T47D (cell line): ENCODE results near the gene MYO18B.
"Not testable (repeated sequence)": the region's sequence is repeated elsewhere in the genome, so short reads cannot be mapped to it uniquely, and the experiment has no call there.

Source experiments
- DNase-seq, 2 experiments: peaks; one replicate each; pipeline versions ENCODE4 v3.0.0 to v3.0.0-alpha.2; 2011 to 2012; ENCODE audit warnings: low read depth in 1 of 2, low spot score in 1 of 2
- JUND ChIP-seq: IDR thresholded peaks from 2 replicates; pipeline ENCODE4 v1.6.1; 2012; ENCODE audit warnings: low read depth
- in situ Hi-C: cut with HindIII; loops from 2 replicates; pipeline ENCODE4 v1.10.0; 2016; ENCODE audit warnings: low sequenced_read_pairs, low pct_unique_long_range_greater_than_20kb

Gene MYO18B

DNA sequence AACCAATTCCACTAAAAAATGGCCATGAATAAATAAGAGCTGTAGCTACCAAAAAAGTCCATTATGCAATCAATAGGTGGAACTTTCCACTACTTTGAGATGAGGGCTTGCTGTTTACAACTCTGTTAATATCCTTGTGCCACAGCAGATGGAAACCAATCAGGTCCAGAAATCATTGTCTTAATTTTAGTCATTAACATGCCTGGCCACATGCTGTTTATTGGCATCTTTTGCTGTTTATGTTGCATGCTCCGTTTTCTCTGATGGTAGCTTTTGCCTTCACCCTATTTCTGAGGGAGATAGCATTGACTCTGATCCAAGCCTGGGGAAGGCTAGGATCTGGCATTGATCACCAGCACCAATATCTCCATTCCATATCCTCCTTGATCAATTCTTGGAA, 234.4 kb downstream of the MYO18B start:
- in situ Hi-C loops: no loop called here
- TF ChIP-seq JUND: no peak
- no peak for DNase-seq

DNA sequence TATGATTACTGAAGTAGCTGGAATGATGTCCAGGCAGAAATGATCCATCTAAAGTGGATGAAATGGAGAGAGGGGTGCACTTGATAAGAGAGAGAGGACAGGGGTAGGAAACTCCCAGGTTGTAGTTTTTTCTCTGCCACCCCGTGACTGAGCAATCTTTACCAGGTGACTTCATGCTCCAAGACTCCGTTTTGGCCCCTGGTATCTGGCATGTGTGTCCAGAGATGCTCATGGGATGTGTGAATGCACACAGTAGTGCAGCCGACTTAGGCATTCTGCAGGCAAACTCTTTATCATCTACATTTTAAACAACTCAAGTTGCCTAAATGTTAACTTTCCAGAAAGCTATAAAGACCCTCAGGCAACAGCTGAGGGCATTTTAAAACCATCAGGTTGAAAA, 238.0 kb downstream of the MYO18B start:
- TF ChIP-seq JUND: no peak
- in situ Hi-C loops: no loop called here
- DNase-seq: no peak

DNA sequence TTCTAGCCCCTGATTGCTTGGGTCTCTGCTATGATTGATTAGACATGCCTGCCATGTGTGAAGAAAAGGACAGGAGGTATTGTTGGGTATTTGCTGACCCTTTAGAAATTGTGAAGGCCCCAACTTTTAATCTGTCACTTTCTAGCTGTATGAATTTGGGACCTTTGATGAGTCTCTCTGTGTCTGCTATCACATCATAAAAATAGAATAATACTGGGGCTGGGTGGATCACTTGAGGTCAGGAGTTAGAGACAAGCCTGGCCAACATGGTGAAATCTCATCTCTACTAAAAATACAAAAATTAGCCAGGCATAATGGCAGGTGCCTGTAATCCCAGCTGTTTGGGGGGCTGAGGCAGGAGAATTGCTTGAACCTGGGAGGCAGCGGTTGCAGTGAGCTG, 242.9 kb downstream of the MYO18B start:
- in situ Hi-C loops, DNase-seq: not testable (repeated sequence)

DNA sequence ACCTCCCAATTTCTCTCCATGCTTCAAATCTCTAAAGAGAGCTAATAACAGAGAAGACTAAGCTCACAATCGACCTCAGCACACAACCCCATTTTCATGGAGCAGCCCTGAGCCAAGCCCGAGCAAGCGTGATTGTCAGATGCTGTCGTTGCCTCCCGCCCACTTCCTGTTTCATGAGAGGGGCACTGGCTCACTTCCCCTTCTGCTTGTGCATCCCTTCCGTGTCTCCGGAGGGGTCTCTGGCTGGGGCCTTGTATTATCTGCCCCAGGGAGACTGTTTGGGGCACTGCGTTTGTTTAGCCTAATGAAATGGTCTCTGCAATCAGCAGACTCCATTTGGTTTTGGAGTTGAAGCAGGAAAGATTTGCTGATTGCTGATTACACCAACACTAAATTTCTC, 246.0 kb downstream of the MYO18B start:
- DNase-seq: no peak
- in situ Hi-C loops: no loop called here
- TF ChIP-seq JUND: no peak

DNA sequence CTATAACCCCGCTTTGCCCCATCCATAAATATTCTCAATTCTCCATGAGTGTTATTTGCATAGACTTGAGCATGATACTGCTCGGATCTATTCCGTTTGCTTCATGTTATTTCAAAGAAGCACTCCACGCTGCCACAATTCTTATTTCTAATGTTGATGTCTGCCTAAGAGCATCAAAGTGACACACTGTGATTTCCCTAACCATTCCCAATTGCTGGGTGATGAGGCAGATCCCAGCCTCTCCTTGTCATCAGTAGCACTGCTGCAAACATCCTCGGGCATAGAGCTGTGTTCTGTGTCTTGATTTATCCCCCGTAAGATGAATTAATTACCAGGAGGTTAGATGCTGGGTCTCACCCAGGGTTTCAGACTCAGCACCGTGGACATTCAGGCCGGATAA, 249.0 kb downstream of the MYO18B start:
- in situ Hi-C loops: no loop called here
- DNase-seq: no peak
- TF ChIP-seq JUND: no peak

DNA sequence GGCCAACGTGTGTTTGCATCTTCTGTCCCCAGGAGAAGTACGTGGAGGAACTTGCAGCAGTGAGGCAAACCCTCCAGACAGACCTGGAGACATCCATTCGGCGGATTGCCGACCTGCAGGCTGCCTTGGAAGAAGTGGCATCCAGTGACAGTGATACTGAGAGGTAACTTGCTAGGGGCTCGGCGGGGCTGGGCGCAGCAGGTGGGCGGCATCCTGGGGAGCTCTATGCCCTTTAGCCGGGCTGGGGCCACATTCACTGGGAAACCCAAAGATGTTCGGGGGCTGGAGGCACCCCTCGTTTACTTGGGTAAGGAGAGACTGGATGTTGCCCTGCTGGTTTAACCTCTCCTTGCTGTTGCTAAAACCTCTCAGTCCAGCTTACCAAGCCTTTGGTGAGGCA, 250.3 kb downstream of the MYO18B start:
- no peak for DNase-seq
- in situ Hi-C loops: no loop called here
- TF ChIP-seq JUND: no peak

DNA sequence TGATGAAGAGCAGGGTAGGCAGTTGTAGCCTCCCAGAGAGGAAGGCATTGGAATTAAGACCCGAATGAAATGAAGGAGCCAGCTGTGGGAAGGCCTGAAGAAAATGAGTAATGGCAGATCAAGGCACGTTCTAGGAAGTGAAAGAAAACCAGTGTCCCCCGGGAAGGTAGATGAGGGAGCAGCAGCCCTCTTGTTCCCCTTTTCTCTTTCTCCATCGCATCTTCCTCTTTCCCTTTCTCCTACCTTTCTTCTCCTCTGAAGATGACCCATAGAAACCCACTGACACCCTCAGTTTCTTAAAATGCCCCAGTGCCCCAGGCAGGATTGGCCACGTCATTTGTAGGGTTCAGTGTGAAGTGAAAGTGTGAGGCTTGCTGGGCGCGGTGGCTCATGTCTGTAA, 254.7 kb downstream of the MYO18B start:
- TF ChIP-seq JUND: no peak
- DNase-seq: no peak
- in situ Hi-C loops: no loop called here

DNA sequence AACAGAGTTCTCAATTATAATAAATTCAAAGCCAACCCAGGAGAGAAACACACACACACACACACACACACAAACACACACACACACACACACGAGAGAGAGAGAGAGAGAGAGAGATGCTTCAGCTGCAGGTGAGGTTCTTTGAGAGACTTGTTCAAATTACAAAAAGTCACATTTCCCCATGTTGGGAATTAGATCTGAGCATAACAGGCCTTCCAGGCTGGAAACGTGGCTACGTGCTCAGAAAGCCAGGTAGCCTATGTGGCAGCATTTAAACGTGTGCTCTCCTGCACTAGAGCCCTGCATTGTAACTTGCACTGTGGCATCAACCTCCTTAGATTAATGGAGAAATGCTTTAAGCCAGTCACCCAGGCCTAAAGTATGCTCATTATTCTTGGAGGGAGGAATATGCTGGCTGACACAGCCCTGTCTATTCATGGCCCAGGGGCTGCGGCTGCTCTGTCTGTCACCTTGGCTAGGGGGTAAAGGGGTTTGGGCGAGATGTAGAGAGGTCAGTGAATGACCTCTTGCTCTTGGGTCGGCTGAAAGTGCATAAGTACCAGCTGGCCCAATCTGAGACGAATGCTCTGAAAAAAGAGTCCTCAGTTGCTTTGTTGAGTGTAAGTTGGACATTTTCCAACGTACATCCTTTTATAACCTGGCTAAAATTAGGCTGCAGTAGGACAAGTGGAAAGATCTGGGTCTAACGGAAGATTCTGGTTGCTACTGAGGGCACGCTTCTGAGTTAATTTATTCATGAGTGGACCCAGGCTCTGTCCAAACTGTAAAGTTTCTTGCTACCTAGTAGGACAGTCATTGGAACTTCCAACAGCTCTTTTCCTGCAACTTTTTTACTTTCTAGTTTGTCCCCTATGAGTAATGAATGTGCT, 256.1 kb downstream of the MYO18B start:
- no peak for DNase-seq
- no peak for TF ChIP-seq JUND
- in situ Hi-C loops: no loop called here

DNA sequence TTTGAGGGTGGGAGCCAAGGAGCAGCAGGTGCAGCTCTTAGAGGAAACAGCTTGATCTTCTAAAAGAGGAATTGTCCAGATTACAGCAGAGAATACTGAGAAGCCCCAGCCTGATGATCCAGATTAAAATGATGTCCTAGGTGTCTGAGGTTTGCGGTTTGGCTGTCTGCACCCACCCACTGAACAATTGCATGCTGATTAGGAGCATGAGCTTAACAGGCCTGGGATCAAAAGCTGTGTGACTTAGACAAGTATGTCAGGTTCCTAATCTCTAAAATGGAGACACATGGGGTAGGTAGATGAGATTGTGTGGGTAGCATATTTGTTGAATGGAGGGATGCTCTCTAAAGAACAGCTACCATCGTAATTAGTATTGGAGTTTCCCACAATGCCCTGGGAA, 260.5 kb downstream of the MYO18B start:
- DNase-seq: no peak
- no peak for TF ChIP-seq JUND
- in situ Hi-C loops: no loop called here

DNA sequence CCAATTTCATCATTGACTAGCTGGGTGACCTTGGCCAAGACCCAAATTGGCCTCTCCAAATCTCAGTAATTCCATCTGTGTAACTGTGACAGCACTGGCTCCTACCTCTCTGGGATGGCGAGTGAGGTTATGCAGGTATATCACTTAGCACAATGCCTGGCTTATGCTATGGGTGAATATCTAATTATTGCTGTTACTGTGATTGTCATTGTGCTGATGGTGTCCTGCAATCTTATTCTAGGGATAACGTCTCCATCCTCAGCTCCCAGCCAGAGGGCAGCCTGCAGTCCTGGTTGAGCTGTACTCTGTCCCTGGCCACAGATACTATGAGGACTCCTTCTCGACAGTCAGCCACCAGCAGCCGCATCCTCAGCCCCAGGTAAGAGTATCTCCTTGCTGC, 262.5 kb downstream of the MYO18B start:
- no peak for DNase-seq
- no peak for TF ChIP-seq JUND
- in situ Hi-C loops: no loop called here

DNA sequence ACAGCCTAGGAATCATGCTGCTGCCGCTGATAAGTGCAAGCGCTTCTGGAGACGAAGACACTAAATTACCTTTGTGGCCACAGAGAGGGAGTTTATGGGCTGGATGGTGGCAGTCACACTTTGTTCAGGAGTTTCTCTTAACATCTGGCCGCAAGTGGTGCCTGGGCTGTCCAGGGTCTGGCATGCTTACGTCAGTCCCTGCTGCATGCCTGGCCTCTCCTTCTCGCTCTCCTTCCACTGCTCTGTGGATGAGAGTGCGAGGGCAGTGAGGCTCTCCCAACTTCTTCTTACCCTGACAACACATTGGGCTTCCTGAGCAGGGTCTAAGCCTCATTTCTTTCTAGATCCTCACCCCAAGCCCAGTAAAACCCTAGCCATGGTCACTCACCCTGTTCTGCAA, 266.6 kb downstream of the MYO18B start:
- TF ChIP-seq JUND: no peak
- DNase-seq: no peak
- in situ Hi-C loops: no loop called here

DNA sequence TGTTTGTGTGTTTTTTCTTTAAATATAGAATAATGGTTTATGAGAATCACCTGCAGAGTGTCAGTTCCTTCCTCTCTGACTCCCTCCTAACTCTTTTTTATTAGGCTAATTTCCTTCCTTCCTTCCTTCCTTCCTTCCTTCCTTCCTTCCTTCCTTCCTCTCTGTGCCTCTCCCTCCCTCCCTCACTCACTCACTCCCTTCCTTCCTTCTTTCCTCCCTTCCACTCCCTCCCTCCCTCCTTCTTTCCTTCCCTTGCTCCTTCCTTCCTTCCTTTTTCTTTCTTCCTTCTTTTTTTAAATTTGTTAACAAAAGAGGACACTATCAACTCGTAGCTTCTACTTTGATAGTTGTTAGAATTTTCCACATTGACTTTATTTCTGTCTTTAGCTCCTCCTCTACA, 274.9 kb downstream of the MYO18B start:
- in situ Hi-C loops: no loop called here
- no peak for DNase-seq
- TF ChIP-seq JUND: no peak

DNA sequence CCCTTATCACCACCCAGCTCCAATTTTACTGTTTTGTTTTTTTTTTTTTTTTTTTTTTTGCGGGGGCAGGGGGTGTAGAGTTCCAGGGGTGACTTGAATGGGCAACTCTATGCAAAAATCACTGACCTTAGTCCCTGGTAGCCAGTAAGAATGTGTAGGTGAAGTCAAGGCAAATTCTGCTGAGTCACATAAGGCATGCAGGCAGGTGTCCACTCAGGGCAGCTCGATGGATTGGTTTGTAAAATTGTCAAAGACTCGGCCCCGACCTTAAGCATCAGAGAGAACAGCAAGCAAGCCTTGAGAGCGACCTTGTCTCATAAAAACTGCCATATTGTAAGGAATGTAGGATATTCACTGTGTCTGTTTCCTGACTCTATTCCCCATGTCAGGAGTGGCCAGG, 275.9 kb downstream of the MYO18B start:
- in situ Hi-C loops: no loop called here
- no peak for DNase-seq
- no peak for TF ChIP-seq JUND

DNA sequence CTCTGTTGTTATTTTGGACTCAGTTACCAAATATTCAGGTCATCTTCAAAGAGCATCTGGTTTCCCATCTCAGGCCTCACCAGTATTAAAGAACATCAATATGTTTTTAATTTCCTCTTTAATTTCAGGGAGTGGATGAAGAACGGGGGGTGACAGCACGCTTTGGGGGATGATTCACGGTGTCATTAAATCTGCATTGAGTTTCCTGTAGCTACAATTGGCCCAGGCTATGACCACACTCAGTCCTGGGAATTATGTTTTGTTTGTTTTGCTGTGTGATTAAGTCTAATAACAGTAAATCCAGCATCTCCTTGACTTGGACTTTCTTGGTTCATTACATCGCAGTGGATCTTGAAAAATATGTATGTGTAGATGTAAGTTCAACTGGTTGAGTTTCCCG, 277.6 kb downstream of the MYO18B start:
- in situ Hi-C loops: no loop called here
- DNase-seq: no peak

More for the DNA sequence above, 277.6 kb downstream of the MYO18B start:
- no peak for TF ChIP-seq JUND
